GM19240 (cell line): ENCODE measurements around the gene KIAA1549.
"Not testable (repeated sequence)": the region's sequence is repeated elsewhere in the genome, so short reads cannot be mapped to it uniquely, and the experiment has no call there.

Source experiments
- DNase-seq: peaks from one replicate; pipeline ENCODE4 v3.0.0; 2011; ENCODE audit warnings: low spot score; ENCODE audit not compliant: insufficient read length

Gene KIAA1549

DNA sequence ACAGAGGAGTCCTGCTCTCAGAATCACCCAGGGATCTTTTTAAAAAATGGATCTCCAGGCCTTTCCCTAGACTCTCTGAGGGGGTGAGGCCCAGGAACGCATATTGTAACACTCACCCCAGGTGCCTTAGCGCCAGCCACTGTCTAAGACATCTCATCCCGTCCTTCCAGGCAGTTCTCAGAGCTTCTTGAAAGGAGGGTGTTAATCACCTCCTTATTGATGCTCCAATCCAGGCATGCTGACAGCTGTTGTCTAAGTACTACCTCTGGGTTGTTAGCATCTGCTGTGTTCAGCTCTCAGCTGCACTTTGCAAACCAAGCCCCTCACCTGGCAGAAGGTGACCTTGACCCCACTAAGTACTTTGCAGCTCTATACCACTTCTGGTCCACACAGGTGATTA lies 36.0 kb downstream of the KIAA1549 start:
- DNase-seq, result no peak

DNA sequence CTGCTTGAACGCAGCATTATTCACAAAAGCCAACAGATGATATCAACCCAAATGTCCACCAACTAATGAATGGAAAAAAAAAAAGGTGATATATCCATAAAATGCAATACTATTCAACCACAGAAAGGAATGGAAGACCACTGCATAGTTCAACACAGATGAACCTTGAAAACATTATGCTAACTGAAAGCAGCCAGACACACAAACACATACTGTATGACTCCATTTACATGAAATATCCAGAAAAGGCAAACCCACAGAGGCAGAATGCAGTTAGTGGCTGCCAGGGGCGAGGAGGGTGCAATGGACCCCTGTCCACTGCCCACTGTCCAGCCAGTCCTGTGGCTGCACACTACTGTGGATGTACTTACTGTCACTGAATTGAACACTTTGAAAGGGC lies 36.6 kb downstream of the KIAA1549 start:
- no peak for DNase-seq

- no peak for DNase-seq
These were observed 38.1 kb downstream of the KIAA1549 start for GRCh38 chr7:138943061-138943460.

DNA sequence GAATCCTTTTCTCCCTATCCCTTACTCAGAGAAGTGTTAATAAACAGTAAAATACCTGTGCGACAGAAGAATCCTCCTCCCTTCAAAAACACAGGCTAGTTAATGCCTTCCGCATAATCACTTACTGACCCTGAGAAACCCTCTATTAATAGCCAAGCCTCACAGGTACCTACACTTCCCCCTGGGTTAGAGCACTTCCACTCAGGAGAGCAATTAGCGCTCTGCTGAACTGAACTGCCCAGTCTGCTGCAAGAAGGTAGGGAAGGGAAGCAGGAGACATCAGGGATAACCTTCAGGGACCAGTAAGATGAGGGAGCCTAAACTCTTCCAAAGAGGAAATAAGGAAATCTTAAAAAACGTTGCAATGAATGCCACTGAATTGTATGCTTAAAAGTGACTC lies 39.6 kb downstream of the KIAA1549 start:
- no peak for DNase-seq

- DNase-seq, result not testable (repeated sequence)
These were observed 40.6 kb downstream of the KIAA1549 start for GRCh38 chr7:138940602-138941001.

- DNase-seq, result no peak
These were observed 43.7 kb downstream of the KIAA1549 start for GRCh38 chr7:138937484-138937883.

DNA sequence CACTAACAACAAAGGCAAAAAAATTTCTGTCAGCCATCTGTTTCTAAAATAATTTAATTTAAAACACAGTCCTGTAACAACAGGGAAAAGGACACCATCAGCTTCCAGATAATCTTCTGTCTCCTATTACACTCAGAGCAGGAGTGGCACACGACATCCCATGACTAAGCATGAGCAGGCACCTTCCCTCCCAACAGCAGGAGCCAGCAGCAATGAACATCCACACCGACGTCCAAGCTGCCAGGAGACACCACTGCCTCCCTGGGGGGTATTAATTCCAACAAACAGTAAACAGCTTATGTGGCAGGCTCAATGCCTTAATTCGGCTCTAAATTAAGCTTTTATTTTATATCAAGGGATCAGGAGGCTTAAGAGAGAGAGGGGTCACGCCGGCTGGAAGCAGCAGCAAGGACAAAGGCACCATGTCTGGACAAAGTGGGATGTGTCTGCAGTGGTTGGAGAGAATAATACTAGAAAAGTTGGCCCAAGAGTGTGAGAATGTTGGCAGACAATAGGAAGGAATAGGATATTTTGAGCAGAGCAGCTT lies 45.7 kb downstream of the KIAA1549 start:
- DNase-seq, result no peak

DNA sequence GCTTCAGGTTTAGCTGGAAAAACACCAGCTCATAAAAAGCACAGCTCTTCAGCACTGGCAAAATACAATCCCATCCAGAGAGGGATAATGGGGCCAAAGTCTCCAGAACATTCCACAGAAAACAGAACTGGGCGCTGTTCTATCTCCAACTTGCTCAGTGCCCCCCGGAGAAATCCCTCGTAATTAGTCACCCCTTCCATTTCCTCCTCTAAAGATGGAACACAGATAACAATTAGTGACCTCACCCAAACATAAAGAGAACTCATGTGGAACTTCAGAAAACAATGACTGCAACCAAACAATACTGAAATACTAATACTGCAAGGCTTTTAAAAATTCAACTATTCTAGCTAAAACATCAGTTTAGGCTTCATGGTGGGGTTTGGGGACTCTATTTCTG lies 46.3 kb downstream of the KIAA1549 start:
- DNase-seq, result no peak

DNA sequence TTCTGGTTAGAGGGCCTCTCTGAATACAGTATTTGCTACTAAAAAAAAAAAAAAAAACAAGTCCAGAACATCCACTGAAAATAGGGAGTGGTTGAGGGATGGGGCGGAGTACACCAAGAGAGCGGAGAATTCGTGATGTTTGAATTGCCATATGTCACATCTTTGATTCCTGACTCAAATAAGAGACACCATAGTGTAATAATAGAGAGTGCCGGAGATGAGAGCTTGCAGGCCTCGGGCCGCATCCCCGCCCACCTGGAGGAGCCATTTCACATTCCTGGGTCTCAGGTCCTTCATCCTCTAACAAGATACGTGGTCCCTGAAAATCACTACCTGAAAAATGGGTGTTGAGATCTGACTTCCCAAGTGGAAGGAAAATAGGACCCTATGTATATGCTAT lies 46.8 kb downstream of the KIAA1549 start:
- no peak for DNase-seq

GRCh38 chr7:138932870-138933269 lies 48.3 kb downstream of the KIAA1549 start:
- DNase-seq, result no peak

DNA sequence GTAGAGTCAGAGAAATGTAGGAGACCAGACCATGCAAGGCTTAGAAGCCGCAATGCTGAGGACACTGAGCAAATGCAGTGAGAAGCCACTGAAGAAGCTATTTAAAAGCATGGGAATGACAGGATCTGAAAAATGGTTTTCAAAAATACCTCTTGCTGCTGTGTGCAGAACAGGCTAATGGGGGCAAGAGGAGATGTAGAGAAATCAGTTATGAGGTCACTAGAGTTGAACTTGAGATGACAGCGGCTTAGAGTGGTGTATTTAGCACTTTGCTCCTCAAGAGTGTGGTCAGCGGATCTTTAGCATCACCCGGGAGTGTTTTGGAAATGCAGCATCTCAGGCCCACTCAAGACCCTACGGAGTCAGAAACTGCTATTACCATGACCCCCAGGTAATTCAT lies 48.8 kb downstream of the KIAA1549 start:
- no peak for DNase-seq

DNA sequence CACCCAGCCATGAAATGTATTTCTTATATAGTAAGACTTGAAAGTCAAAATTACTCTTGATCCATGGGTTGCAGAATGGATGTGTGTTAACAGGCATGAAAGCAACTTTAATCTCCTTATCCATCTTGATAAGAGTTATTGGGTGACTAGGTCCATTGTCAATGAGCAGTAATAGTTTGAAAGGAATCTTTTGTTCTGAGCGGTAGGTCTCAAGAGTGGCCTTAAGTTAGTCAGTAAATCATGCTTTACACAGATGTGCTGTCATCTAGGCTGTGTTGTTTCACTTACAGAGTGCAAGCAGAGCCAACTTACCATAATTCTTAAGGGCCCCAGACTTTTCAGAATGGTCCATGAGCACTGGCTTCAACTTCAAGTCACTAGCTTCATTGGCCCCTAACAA lies 51.2 kb downstream of the KIAA1549 start:
- no peak for DNase-seq

DNA sequence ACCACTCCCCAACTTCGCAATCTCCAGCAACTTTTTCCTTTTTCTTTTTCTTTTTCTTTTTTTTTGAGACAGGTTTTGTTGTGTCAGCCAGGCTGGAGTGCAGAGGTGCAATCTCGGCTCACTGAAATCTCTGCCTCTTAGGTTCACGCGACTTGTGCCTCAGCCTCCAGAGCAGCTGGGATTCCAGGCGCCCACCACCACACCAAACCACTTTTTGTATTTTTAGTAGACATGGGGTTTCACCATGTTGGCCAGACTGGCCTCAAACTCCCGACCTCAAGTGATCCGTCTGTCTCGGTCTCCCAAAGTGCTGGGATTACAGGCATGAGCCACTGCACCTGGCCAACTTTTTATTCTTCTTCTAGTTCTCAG lies 55.0 kb downstream of the KIAA1549 start:
- no peak for DNase-seq

DNA sequence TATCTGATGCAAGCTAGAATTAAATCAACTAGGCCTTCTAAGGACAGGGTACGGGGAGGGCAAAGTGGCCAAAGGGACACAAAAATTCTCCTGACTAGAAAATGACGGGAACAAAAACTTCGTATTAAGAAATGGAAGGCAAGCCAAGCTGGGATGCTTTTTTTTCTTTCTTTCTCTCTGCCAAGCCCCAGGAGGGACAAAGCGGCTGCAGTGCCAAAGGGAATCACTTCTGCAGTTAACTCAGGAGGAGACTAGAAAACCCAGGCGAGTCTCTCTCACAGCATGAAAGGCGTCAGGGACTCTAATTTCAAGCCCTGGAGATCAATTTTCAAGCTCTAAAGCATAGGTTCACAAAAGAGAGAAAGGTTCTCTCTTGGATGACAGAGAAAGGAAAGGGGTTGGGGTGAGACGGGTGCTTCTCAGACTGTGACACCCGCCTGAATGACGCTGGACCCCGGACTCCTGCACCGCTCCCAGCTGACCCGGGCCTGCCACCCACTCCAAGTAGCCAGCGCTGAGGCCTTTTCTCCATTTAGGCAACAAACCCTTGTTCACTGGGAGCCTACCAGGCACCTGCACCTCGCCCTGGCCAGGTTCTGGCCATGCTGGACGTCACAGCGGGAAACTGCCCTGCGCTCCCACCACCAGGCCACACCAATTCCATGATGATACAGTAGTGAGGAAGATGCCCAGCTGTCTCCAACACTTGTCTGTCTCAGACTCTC lies 56.5 kb downstream of the KIAA1549 start:
- DNase-seq, result no peak

DNA sequence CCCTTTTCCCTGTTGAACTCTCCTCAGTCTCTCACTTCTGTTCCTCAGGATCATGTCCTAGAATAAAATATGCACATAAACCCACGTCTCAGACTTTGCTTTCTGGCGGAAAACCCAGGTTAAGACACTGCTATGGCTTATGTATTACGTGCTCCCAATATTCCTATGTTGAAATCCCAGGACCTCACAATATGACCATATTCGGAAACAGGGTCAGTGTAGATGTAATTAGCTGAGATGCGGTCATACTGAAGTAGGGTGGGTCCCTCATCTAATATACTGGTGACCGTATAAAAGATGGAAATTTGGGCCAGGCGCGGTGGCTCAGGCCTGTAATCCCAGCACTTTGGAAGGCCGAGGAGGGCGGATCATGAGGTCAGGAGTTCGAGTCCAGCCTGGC lies 59.9 kb downstream of the KIAA1549 start:
- DNase-seq, result no peak

GRCh38 chr7:138919911-138920310 lies 61.3 kb downstream of the KIAA1549 start:
- DNase-seq, result no peak

- DNase-seq, result no peak
These were observed 62.0 kb downstream of the KIAA1549 start for GRCh38 chr7:138919216-138919615.

DNA sequence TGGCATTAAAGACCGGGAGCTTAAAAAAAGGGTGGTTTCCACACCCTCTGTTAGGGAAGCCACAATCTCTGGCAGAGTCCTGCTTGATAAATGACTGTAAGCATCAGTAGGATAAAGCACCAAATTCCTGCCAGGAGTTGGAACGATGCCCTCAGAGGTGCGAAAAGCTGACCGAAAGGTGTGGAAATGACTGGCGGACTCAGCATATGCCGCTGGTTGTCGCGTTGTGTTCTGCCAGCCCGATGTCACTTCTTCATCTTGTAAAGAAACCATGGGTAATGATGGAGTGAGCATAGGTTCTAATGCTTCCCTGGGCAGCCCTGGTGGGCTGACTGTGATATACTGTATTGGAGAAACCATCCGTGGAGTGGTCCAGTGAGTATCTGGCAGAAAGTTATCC lies 62.4 kb downstream of the KIAA1549 start:
- no peak for DNase-seq

DNA sequence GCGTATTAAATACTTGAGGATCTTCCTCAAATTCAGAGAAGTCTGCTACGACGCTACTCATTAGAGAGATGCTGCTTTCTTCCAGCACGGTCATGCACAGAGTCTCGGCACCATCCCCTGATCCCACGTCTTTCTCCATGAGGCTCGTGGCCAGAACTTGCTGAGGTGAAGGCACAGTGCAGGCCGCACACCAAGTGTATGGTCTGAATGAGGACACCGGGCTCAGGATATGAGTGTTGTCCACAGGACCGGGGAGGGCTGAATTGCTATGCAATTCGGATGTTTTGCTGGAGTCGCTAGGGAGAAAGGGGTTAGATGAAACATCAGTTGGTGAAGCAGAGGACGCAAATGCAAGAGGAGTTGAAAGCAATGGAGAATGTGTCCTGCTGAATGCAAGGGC lies 63.0 kb downstream of the KIAA1549 start:
- DNase-seq, result no peak

- DNase-seq, result no peak
These were observed 63.4 kb downstream of the KIAA1549 start for GRCh38 chr7:138917771-138918170.

- no peak for DNase-seq
These were observed 64.5 kb downstream of the KIAA1549 start for GRCh38 chr7:138916731-138917130.

GRCh38 chr7:138916275-138916674 lies 64.9 kb downstream of the KIAA1549 start:
- DNase-seq, result no peak

- no peak for DNase-seq
These were observed 67.4 kb downstream of the KIAA1549 start for GRCh38 chr7:138913783-138914182.

GRCh38 chr7:138911007-138911406 lies 70.2 kb downstream of the KIAA1549 start:
- DNase-seq, result no peak
